G401 (cell line): ENCODE results near the gene SIRPG. TPM values are rescaled to one million over a fixed set of nuclear protein-coding genes. Genes with fewer than 3 reads are reported as not detected.

Experiments
- DNase-seq: peaks from one replicate; pipeline ENCODE4 v3.0.0-alpha.2; 2015; ENCODE audit warnings: low spot score
- in situ Hi-C: cut with HindIII; loops from 2 replicates; pipeline ENCODE4 v1.10.0; 2016; ENCODE audit warnings: low sequenced_read_pairs, mixed read lengths
- total RNA-seq: library from RNA; depleted of rRNA; stranded (reverse); fragments of >200 nt; shearing (Covaris generic); gene quantifications from 2 replicates; pipeline ENCODE4 v1.2.3, GENCODE V29; 2014

SIRPG gene
- total RNA-seq, 1 experiment from 2014 or later, result not detected

GRCh38 chr20:1674361-1674760 lies 16.8 kb upstream of the SIRPG start:
- in situ Hi-C loops, result no loop called here
- no peak for DNase-seq

GRCh38 chr20:1673424-1673823 lies 15.8 kb upstream of the SIRPG start:
- DNase-seq, result no peak
- in situ Hi-C loops, result no loop called here

GRCh38 chr20:1672728-1673127 lies 15.1 kb upstream of the SIRPG start:
- DNase-seq, result no peak
- in situ Hi-C loops, result no loop called here

GRCh38 chr20:1671891-1672669 lies 14.5 kb upstream of the SIRPG start:
- in situ Hi-C loops, result no loop called here
- DNase-seq, result no peak

- in situ Hi-C loops, result no loop called here
- DNase-seq, result no peak
Measured at GRCh38 chr20:1669304-1669703, 11.7 kb upstream of the SIRPG start.

GRCh38 chr20:1667502-1668085 lies 10.0 kb upstream of the SIRPG start:
- in situ Hi-C loops, result no loop called here
- DNase-seq, result no peak

- DNase-seq, result no peak
- in situ Hi-C loops, result no loop called here
Measured at GRCh38 chr20:1666802-1667201, 9.2 kb upstream of the SIRPG start.

GRCh38 chr20:1665345-1665744 lies 7.8 kb upstream of the SIRPG start:
- in situ Hi-C loops, result no loop called here
- DNase-seq, result no peak

- DNase-seq, result no peak
- in situ Hi-C loops, result no loop called here
Measured at GRCh38 chr20:1664911-1665310, 7.3 kb upstream of the SIRPG start.

- no peak for DNase-seq
- in situ Hi-C loops, result no loop called here
Measured at GRCh38 chr20:1663917-1664316, 6.3 kb upstream of the SIRPG start.

GRCh38 chr20:1661542-1662299 lies 4.1 kb upstream of the SIRPG start:
- in situ Hi-C loops, result no loop called here
- DNase-seq, result no peak

GRCh38 chr20:1660246-1660645 lies 2.7 kb upstream of the SIRPG start:
- in situ Hi-C loops, result no loop called here
- DNase-seq, result no peak

GRCh38 chr20:1656844-1657243 lies 735 bp downstream of the SIRPG start:
- in situ Hi-C loops, result no loop called here

GRCh38 chr20:1654996-1655395 lies 2.6 kb downstream of the SIRPG start:
- DNase-seq, result no peak
- in situ Hi-C loops, result no loop called here

More at GRCh38 chr20:1656844-1657243, 735 bp downstream of the SIRPG start:
- no peak for DNase-seq

GRCh38 chr20:1652960-1653359 lies 4.6 kb downstream of the SIRPG start:
- in situ Hi-C loops, result no loop called here
- no peak for DNase-seq

GRCh38 chr20:1652104-1652503 lies 5.5 kb downstream of the SIRPG start:
- in situ Hi-C loops, result no loop called here
- DNase-seq, result no peak

GRCh38 chr20:1651268-1652058 lies 6.1 kb downstream of the SIRPG start:
- in situ Hi-C loops, result no loop called here
- DNase-seq, result no peak

GRCh38 chr20:1648101-1648500 lies 9.5 kb downstream of the SIRPG start:
- in situ Hi-C loops, result no loop called here

GRCh38 chr20:1646975-1647431 lies 10.6 kb downstream of the SIRPG start:
- in situ Hi-C loops, result no loop called here
- no peak for DNase-seq

More at GRCh38 chr20:1648101-1648500, 9.5 kb downstream of the SIRPG start:
- no peak for DNase-seq
